K562 (cell line): ENCODE data around the gene MCAM. TPM values are rescaled to one million over a fixed set of nuclear protein-coding genes. Genes with fewer than 3 reads are reported as not detected.

ENCODE experiments used
- ATAC-seq: fragments of 200-7000 bp; cut with Tn5 transposase; 3 replicates; pipeline ENCODE4 v1.9.1; 2020; ENCODE audit warnings: moderate library complexity
- BruUV-seq: library from RNA; stranded (reverse); fragments of 400-500 nt; replicated peaks from 2 replicates; lab custom pipeline; 2021; lab: Mats Ljungman, UMichigan
- CTCF ChIA-PET: fragments of 300-600 bp; formaldehyde crosslinking; extraction: SDS; loops from one replicate; lab custom pipeline; 2021; ENCODE audit warnings: low intra/inter-chr PET ratio; lab: Yijun Ruan, JAX
- POLR2A ChIA-PET: fragments of 300-600, 350-650 bp; sonication (Branson Sonifier 250); formaldehyde crosslinking; extraction: SDS; loops from one replicate; lab custom pipeline; 2021; ENCODE audit warnings: antibody characterized with exemption, inconsistent platforms; lab: Yijun Ruan, JAX
- DNase-seq, 4 experiments: peaks; one replicate each; pipeline versions ENCODE4 v3.0.0 to v3.0.0-alpha.2; 2011 to 2018; ENCODE audit warnings: low spot score in 3 of 4, mixed read lengths in 3 of 4; ENCODE audit errors: extremely low read depth in 1 of 4
- FAIRE-seq: peaks from 2 replicates; lab custom pipeline; 2011; peaks lifted over from hg19 to GRCh38; lab: Jason Lieb, UNC
- H2AFZ ChIP-seq: 2 replicates; pipeline ENCODE4 v1.6.0; 2011; ENCODE audit warnings: low read depth, low read length, control low read depth, inconsistent platforms
- H3K27ac ChIP-seq: fragments of 200-600 bp; 3 replicates; pipeline ENCODE4 v1.8.0; 2011; ENCODE audit warnings: low read depth, mild to moderate bottlenecking, control low read depth, inconsistent platforms, low read length, moderate library complexity, mixed read lengths; ENCODE audit errors: extremely low read depth
- H3K27me3 ChIP-seq, 2 experiments: fragments of 300-600 bp in 1 of 2; 2 replicates in 1 of 2; 3 replicates in 1 of 2; pipeline versions ENCODE4 v1.6.0 to v1.8.0; 2011; ENCODE audit warnings: inconsistent platforms in 2 of 2, low read length in 2 of 2, mild to moderate bottlenecking in 1 of 2, mixed read lengths in 1 of 2, moderate library complexity in 1 of 2; ENCODE audit not compliant: control insufficient read depth in 2 of 2, insufficient read depth in 2 of 2
- H3K36me3 ChIP-seq: fragments of 300-600 bp; 3 replicates; pipeline ENCODE4 v1.8.0; 2011; ENCODE audit warnings: mild to moderate bottlenecking, low read length, inconsistent platforms; ENCODE audit not compliant: control insufficient read depth, insufficient read depth
- H3K4me1 ChIP-seq, 2 experiments: fragments of 200-600 bp in 1 of 2; replicated peaks in 1 of 2; 2 replicates in 1 of 2; 3 replicates in 1 of 2; pipeline versions ENCODE4 v1.5.1 to v1.8.0; 2011; ENCODE audit warnings: inconsistent platforms in 2 of 2, low read length in 2 of 2, mild to moderate bottlenecking in 1 of 2, mixed read lengths in 1 of 2, moderate library complexity in 1 of 2; ENCODE audit not compliant: control insufficient read depth in 2 of 2, insufficient read depth in 2 of 2
- H3K4me2 ChIP-seq: 2 replicates; pipeline ENCODE4 v1.6.1; 2011; ENCODE audit warnings: low read length, control low read depth, inconsistent platforms, mixed read lengths; ENCODE audit not compliant: insufficient read depth
- H3K4me3 ChIP-seq: fragments of 200-600 bp; sonication (generic), shearing (Covaris generic); 2 replicates; pipeline ENCODE4 v1.5.1; 2016; ENCODE audit warnings: control low read depth, inconsistent platforms
- H3K79me2 ChIP-seq: fragments of 200-600 bp; 3 replicates; pipeline ENCODE4 v1.8.0; 2011; ENCODE audit warnings: low read length, inconsistent platforms; ENCODE audit not compliant: control insufficient read depth, insufficient read depth
- H3K9ac ChIP-seq, 2 experiments: 2 replicates each; pipeline versions ENCODE4 v1.6.0 to v1.6.1; 2011; ENCODE audit warnings: low read depth in 2 of 2, low read length in 2 of 2, control low read depth in 1 of 2, inconsistent platforms in 1 of 2, mild to moderate bottlenecking in 1 of 2, mixed read lengths in 1 of 2; ENCODE audit not compliant: insufficient read depth in 1 of 2
- H3K9me1 ChIP-seq: one replicate; pipeline ENCODE4 v1.6.0; 2011; ENCODE audit warnings: inconsistent platforms, mild to moderate bottlenecking, low read length, moderate library complexity; ENCODE audit not compliant: control insufficient read depth, insufficient read depth
- H3K9me3 ChIP-seq: replicated peaks from 2 replicates; pipeline ENCODE4 v1.5.1; 2011; ENCODE audit warnings: low read depth, low read length, inconsistent platforms; ENCODE audit not compliant: control insufficient read depth, insufficient read depth
- H4K20me1 ChIP-seq: replicated peaks from 2 replicates; pipeline ENCODE4 v1.6.1; 2011; ENCODE audit warnings: low read length, inconsistent platforms, mixed read lengths; ENCODE audit not compliant: control insufficient read depth, insufficient read depth
- CHD1 ChIP-seq: fragments of 200-600 bp; sonication (generic); IDR thresholded peaks from one replicate; pipeline ENCODE4 v1.6.1; 2012; ENCODE audit warnings: mild to moderate bottlenecking, moderate library complexity, low read length, inconsistent platforms
- ELF1 ChIP-seq: fragments of 200-800 bp; sonication (Bioruptor generic); IDR thresholded peaks from 2 replicates; pipeline ENCODE4 v1.6.1; 2016; ENCODE audit warnings: missing genetic modification characterization, missing compliant biosample characterization
- MCM2 ChIP-seq: fragments of 450-650 bp; IDR thresholded peaks from 2 replicates; pipeline ENCODE4 v1.6.1; 2017; ENCODE audit warnings: low read depth, mild to moderate bottlenecking
- MEIS2 ChIP-seq: fragments of 450-650 bp; IDR thresholded peaks from 2 replicates; pipeline ENCODE4 v1.6.1; 2014; ENCODE audit warnings: mild to moderate bottlenecking; ENCODE audit not compliant: partially characterized antibody
- PHTF2 ChIP-seq: fragments of 250-450 bp; sonication (Bioruptor Pico); IDR thresholded peaks from 2 replicates; pipeline ENCODE4 v1.5.0; 2021; ENCODE audit warnings: mild to moderate bottlenecking
- RAD21 ChIP-seq, 2 experiments: fragments of 250-450 bp in 1 of 2; fragments of 450-650 bp in 1 of 2; sonication (Bioruptor Pico) in 1 of 2; formaldehyde crosslinking in 1 of 2; IDR thresholded peaks in 1 of 2; conservative IDR thresholded peaks in 1 of 2; 2 replicates each; pipeline versions ENCODE4 v1.4.0 to v1.8.0; 2020 to 2022; ENCODE audit warnings: mild to moderate bottlenecking in 2 of 2, moderate library complexity in 1 of 2
- THRA ChIP-seq: fragments of 450-650 bp; IDR thresholded peaks from 2 replicates; pipeline ENCODE4 v1.6.1; 2017; ENCODE audit warnings: mild to moderate bottlenecking, moderate library complexity
- ZNF174 ChIP-seq: fragments of 250-450 bp; sonication (Bioruptor Pico); IDR thresholded peaks from 2 replicates; pipeline ENCODE4 v1.4.0; 2020; ENCODE audit warnings: mild to moderate bottlenecking
- ZNF184 ChIP-seq: sonication (generic); formaldehyde crosslinking; IDR thresholded peaks from 2 replicates; pipeline ENCODE4 v1.5.0; 2020; ENCODE audit warnings: missing genetic modification reagents
- ZNF354B ChIP-seq: fragments of 250-450 bp; sonication (Bioruptor Pico); IDR thresholded peaks from 2 replicates; pipeline ENCODE4 v1.4.0; 2020
- whole genome bisulfite sequencing: fragments of 100-300 bp; shearing (Covaris generic); methylation state at CpG from one replicate; pipeline ENCODE4 v1.1.6; 2016; ENCODE audit warnings: low coverage, mixed read lengths; ENCODE audit not compliant: insufficient coverage; ENCODE audit errors: missing lambda C conversion rate; 5-methylcytosine and 5-hydroxymethylcytosine counted together
- in situ Hi-C: fragments of 300-500 bp; cut with MboI; formaldehyde crosslinking; loops from 4 replicates; pipeline ENCODE4 v1.15.0; 2018; ENCODE audit warnings: inconsistent platforms, mixed read lengths
- intact Hi-C: fragments of 100-400 bp; cut with micrococcal nuclease; formaldehyde crosslinking; loops from 2 replicates; pipeline ENCODE4 v1.14.2; 2022
- polyA plus RNA-seq, 8 experiments: library from polyadenylated mRNA; depleted of rRNA in 4 of 8; stranded (reverse) in 5 of 8; unstranded in 3 of 8; fragments of >200 nt; fragmentation: Nextera tagmentation in 2 of 8; fragmentation: Illumina TruSeq in 1 of 8; extraction: Ambion mirVana in 2 of 8; extraction: Trizol in 1 of 8; gene quantifications; 2 replicates each; pipeline versions ENCODE4 v1.2.1 to v1.2.3, GENCODE V29; 2011 to 2014; ENCODE audit warnings: inconsistent platforms in 1 of 8, missing spikeins in 1 of 8
- total RNA-seq, 7 experiments: library from RNA; depleted of rRNA in 6 of 7; stranded (reverse); fragments of >200 nt in 6 of 7; fragmentation: Illumina TruSeq in 2 of 7; extraction: Trizol in 2 of 7; gene quantifications; 2 replicates each; pipeline versions ENCODE4 v1.2.1 to v1.2.3, GENCODE V29; 2011 to 2021; ENCODE audit warnings: low replicate concordance in 1 of 7
- TF ChIP-seq, protein P1 (sequence below), 3 experiments: IDR thresholded peaks in 2 of 3; conservative IDR thresholded peaks in 1 of 3; 2 replicates each; pipeline ENCODE4 v1.5.1; 2011 to 2012; ENCODE audit warnings: low read length in 3 of 3, mild to moderate bottlenecking in 3 of 3, control low read depth in 2 of 3, improper control_type of control experiment in 1 of 3, inconsistent platforms in 1 of 3, low read depth in 1 of 3, mixed read lengths in 1 of 3, moderate library complexity in 1 of 3; ENCODE audit not compliant: insufficient read depth in 2 of 3
- TF ChIP-seq, protein P2 (sequence below): sonication (generic); IDR thresholded peaks from 2 replicates; pipeline ENCODE4 v1.6.1; 2016

The MCAM gene
- total and polyA plus RNA-seq, 9 of the 15 experiments (the other 6 are each of a cell fraction or from before 2014, with no cell fraction given): 14.7 to 118 (median 53.6) TPM

GRCh38 chr11:119284344-119285157, 32.4 kb downstream of the MCAM start:
- intact Hi-C loops: loop anchor here (1.0 kb wide), 1 partner anchor 77 kb away; no protein-coding TSS in a partner anchor
- TF ChIP-seq PHTF2: no peak
- TF ChIP-seq, protein P1, sequence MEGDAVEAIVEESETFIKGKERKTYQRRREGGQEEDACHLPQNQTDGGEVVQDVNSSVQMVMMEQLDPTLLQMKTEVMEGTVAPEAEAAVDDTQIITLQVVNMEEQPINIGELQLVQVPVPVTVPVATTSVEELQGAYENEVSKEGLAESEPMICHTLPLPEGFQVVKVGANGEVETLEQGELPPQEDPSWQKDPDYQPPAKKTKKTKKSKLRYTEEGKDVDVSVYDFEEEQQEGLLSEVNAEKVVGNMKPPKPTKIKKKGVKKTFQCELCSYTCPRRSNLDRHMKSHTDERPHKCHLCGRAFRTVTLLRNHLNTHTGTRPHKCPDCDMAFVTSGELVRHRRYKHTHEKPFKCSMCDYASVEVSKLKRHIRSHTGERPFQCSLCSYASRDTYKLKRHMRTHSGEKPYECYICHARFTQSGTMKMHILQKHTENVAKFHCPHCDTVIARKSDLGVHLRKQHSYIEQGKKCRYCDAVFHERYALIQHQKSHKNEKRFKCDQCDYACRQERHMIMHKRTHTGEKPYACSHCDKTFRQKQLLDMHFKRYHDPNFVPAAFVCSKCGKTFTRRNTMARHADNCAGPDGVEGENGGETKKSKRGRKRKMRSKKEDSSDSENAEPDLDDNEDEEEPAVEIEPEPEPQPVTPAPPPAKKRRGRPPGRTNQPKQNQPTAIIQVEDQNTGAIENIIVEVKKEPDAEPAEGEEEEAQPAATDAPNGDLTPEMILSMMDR (IDR thresholded peaks at IDR 0.05 in 2 of 3, conservative IDR thresholded peaks at IDR 0.05 in 1 of 3; ENCODE audit: insufficient read depth in 2 of 3, low read depth in 1 of 3, low read length in 3 of 3): peak; percentile 55 to 73 (median 56); a peak in 5 of 6 replicates
- TF ChIP-seq ELF1: peak; percentile 90
- TF ChIP-seq MCM2: no peak
- TF ChIP-seq, protein P2, sequence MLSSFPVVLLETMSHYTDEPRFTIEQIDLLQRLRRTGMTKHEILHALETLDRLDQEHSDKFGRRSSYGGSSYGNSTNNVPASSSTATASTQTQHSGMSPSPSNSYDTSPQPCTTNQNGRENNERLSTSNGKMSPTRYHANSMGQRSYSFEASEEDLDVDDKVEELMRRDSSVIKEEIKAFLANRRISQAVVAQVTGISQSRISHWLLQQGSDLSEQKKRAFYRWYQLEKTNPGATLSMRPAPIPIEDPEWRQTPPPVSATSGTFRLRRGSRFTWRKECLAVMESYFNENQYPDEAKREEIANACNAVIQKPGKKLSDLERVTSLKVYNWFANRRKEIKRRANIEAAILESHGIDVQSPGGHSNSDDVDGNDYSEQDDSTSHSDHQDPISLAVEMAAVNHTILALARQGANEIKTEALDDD: 0 out of 2 replicates have a peak, but pooled peaks have one; percentile 17
- TF ChIP-seq CHD1: no peak
- no peak for TF ChIP-seq ZNF354B (CRISPR knock-in tag)
- TF ChIP-seq ZNF174: no peak
- TF ChIP-seq MEIS2: peak; percentile 4
- no peak for TF ChIP-seq THRA
- no peak for TF ChIP-seq ZNF184 (CRISPR knock-in tag)
- TF ChIP-seq RAD21 (CRISPR knock-in tag; conservative IDR thresholded peaks at IDR 0.05 in 1 of 2, IDR thresholded peaks at IDR 0.05 in 1 of 2): peak; percentile 68 to 73

More at GRCh38 chr11:119284344-119285157, 32.4 kb downstream of the MCAM start:
- no peaks in the 10 kb centered on the region for H3K9me1 ChIP-seq
- BruUV-seq: no TSS peak
- ChIA-PET CTCF (interaction anchor here (0.6 kb wide), 2 partner anchors 359 to 485 kb away, joined by 3 read pairs; partner anchors contain the start of gene BCL9L), POLR2A (interaction anchor here (0.6 to 1.0 kb wide), 4 partner anchors 16 to 190 kb away, joined by 3 to 7 read pairs (median 3); partner anchors contain the start of gene NLRX1)
- H3K9ac ChIP-seq: no peak overlapping the region
- H3K36me3 ChIP-seq: peaks cover 36% of the 10 kb centered on the region; the same call in 2 of the 3 replicates
- H3K27ac ChIP-seq: no peak overlapping the region; the same call in 2 of the 3 replicates
- H3K79me2 ChIP-seq: no peaks in the 10 kb centered on the region
- peaks cover 0 to 3% of the 10 kb centered on the region in 2 experiments; a peak in 1 of 5 replicates for H3K4me1 ChIP-seq
- DNase-seq (peak in 2 of 4 experiments; percentile 48 to 60), FAIRE-seq (peak; percentile 52), ATAC-seq (peak; percentile 96)
- H3K4me3 ChIP-seq: no peak overlapping the region
- H3K4me2 ChIP-seq: no peak overlapping the region
- no peaks in the 10 kb centered on the region for H3K27me3 ChIP-seq
- WGBS: 62% methylated on average over 9 of the region's 9 CpGs
- no peaks in the 10 kb centered on the region for H4K20me1 ChIP-seq
- in situ Hi-C loops: no loop called here
- H3K9me3 ChIP-seq: no peaks in the 10 kb centered on the region
- H2AFZ ChIP-seq: peak overlapping the region; percentile 53; the same call in 1 of the 2 replicates
